Measurements from ENCODE around the gene OR2A14. TPM values are rescaled to one million over a fixed set of nuclear protein-coding genes. Genes with fewer than 3 reads are reported as not detected.

Gene OR2A14
- total and polyA plus RNA-seq, 10 of the 15 experiments (the other 5 are each of a cell fraction or from before 2014, with no cell fraction given) = not detected

DNA sequence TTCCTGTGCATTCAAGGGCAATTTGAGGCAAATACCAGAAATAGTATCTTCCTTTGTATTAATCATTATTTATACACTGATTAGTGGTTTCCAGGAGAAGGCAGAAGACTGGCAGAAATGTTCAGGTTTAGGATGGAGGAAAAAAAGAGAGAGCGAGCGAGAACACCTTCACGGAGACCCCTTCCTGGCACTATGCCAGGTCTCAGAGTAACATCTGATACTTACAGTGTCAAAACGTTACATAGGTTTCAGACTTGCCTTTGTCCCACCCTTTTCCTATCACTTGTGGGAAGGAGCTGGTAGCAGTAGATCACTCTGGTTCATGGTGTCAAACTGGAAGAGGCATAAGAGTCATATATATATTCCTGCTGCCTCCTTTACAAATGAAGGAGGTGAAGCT lies 36.2 kb upstream of the OR2A14 start (continued):
- TF ChIP-seq, protein P1, sequence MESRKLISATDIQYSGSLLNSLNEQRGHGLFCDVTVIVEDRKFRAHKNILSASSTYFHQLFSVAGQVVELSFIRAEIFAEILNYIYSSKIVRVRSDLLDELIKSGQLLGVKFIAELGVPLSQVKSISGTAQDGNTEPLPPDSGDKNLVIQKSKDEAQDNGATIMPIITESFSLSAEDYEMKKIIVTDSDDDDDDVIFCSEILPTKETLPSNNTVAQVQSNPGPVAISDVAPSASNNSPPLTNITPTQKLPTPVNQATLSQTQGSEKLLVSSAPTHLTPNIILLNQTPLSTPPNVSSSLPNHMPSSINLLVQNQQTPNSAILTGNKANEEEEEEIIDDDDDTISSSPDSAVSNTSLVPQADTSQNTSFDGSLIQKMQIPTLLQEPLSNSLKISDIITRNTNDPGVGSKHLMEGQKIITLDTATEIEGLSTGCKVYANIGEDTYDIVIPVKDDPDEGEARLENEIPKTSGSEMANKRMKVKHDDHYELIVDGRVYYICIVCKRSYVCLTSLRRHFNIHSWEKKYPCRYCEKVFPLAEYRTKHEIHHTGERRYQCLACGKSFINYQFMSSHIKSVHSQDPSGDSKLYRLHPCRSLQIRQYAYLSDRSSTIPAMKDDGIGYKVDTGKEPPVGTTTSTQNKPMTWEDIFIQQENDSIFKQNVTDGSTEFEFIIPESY (IDR thresholded peaks at IDR 0.05) = no peak

DNA sequence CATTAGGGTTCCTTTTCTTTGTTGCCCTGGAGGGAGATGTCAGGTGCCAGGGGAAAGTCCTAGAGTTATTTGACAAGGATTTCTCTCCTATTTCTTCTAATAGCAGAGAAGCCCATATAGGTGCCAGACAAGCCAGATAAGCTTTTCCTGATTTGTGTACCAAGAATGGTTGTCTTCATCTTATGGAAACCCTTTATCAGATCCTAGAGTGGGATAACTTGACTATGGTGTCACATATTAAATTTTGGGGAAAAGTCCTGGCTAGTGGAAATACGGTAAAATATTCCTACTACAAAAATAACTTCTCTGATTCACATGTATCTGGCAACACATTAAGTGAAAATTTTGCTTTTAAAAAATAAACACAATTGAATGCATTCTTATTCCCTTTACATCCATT lies 35.7 kb upstream of the OR2A14 start:
- Histone ChIP-seq H3K27ac (ENCODE audit: control insufficient read depth, insufficient read depth) (no peak overlapping the region), H3K9ac (ENCODE audit: control insufficient read depth, insufficient read depth, low read length) (no peak overlapping the region), H3K4me2 (ENCODE audit: control insufficient read depth, insufficient read depth) (no peak overlapping the region), H3K79me2 (ENCODE audit: control insufficient read depth, insufficient read depth, low read length) (no peaks in the 10 kb centered on the region), H2AFZ (ENCODE audit: control insufficient read depth, low read depth, low read length) (no peak overlapping the region), H3K36me3 (ENCODE audit: control insufficient read depth in 2 of 2, insufficient read depth in 2 of 2, low read length in 1 of 2) (no peaks in the 10 kb centered on the region), H3K4me1 (ENCODE audit: control insufficient read depth, insufficient read depth, low read length) (no peaks in the 10 kb centered on the region), H4K20me1 (ENCODE audit: control insufficient read depth, insufficient read depth) (no peaks in the 10 kb centered on the region), H3K27me3 (replicated peaks in 1 of 2; ENCODE audit: control insufficient read depth in 2 of 2, insufficient read depth in 2 of 2, low read length in 1 of 2) (no peaks in the 10 kb centered on the region), H3K4me3 (no peak overlapping the region), H3K9me3 (replicated peaks; ENCODE audit: control insufficient read depth, insufficient read depth, low read length) (no peaks in the 10 kb centered on the region)
- WGBS (ENCODE audit: insufficient coverage, insufficient replicate concordance, low lambda C conversion rate, missing lambda C conversion rate) = 0% methylated on average over 1 of the region's 1 CpG
- no peak for TF ChIP-seq NR2C1 (IDR thresholded peaks at IDR 0.05)
- no peak for TF ChIP-seq POLR2AphosphoS5 (IDR thresholded peaks at IDR 0.05; ENCODE audit: low read length)
- TF ChIP-seq CHD2 (IDR thresholded peaks at IDR 0.05; ENCODE audit: borderline replicate concordance, low read depth, low read length) = no peak
- TF ChIP-seq, protein P2, sequence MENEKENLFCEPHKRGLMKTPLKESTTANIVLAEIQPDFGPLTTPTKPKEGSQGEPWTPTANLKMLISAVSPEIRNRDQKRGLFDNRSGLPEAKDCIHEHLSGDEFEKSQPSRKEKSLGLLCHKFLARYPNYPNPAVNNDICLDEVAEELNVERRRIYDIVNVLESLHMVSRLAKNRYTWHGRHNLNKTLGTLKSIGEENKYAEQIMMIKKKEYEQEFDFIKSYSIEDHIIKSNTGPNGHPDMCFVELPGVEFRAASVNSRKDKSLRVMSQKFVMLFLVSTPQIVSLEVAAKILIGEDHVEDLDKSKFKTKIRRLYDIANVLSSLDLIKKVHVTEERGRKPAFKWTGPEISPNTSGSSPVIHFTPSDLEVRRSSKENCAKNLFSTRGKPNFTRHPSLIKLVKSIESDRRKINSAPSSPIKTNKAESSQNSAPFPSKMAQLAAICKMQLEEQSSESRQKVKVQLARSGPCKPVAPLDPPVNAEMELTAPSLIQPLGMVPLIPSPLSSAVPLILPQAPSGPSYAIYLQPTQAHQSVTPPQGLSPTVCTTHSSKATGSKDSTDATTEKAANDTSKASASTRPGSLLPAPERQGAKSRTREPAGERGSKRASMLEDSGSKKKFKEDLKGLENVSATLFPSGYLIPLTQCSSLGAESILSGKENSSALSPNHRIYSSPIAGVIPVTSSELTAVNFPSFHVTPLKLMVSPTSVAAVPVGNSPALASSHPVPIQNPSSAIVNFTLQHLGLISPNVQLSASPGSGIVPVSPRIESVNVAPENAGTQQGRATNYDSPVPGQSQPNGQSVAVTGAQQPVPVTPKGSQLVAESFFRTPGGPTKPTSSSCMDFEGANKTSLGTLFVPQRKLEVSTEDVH (IDR thresholded peaks at IDR 0.05; ENCODE audit: low read depth, partially characterized antibody) = no peak
- RAD21 ChIA-PET (ENCODE audit: unreplicated experiment) = no interaction called here
- ATAC-seq = no peak
- SMC1A ChIA-PET (ENCODE audit: uncharacterized antibody, unreplicated experiment) = interaction anchor here (0.5 kb wide), 1 partner anchor 829 kb away, joined by 3 read pairs; no protein-coding TSS in a partner anchor
- no TSS peak for BruUV-seq (replicated peaks)
- CTCF ChIA-PET = no interaction called here
- no peak for DNase-seq (ENCODE audit: low read depth, low spot score)
- in situ Hi-C loops (cut with MboI) (no loop called here), intact Hi-C loops (cut with micrococcal nuclease; ENCODE audit: unreplicated experiment) (no loop called here)
- FAIRE-seq = no peak
- POLR2A ChIA-PET = no interaction called here

All from GM12878 (cell line).